NK-92 treated with Interleukin-12 subunit alpha and Interleukin-12 subunit beta, amount 100 ng/mL, for 24 hours (cell line): ENCODE results near the gene SYNGR3.
"Not testable (repeated sequence)": the region's sequence is repeated elsewhere in the genome, so short reads cannot be mapped to it uniquely, and the experiment has no call there.

ENCODE experiments used
- DNase-seq: peaks from one replicate; lab custom pipeline; 2025; lab: John Stamatoyannopoulos, UW

SYNGR3 gene, protein sequence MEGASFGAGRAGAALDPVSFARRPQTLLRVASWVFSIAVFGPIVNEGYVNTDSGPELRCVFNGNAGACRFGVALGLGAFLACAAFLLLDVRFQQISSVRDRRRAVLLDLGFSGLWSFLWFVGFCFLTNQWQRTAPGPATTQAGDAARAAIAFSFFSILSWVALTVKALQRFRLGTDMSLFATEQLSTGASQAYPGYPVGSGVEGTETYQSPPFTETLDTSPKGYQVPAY

GRCh38 chr16:1989209-1990100 is at the start of gene SYNGR3:
TSS of gene SYNGR3 (plus strand) at chr16:1989970. CDS start at chr16:1990103, 133 bp downstream.
- no peak for DNase-seq

DNA sequence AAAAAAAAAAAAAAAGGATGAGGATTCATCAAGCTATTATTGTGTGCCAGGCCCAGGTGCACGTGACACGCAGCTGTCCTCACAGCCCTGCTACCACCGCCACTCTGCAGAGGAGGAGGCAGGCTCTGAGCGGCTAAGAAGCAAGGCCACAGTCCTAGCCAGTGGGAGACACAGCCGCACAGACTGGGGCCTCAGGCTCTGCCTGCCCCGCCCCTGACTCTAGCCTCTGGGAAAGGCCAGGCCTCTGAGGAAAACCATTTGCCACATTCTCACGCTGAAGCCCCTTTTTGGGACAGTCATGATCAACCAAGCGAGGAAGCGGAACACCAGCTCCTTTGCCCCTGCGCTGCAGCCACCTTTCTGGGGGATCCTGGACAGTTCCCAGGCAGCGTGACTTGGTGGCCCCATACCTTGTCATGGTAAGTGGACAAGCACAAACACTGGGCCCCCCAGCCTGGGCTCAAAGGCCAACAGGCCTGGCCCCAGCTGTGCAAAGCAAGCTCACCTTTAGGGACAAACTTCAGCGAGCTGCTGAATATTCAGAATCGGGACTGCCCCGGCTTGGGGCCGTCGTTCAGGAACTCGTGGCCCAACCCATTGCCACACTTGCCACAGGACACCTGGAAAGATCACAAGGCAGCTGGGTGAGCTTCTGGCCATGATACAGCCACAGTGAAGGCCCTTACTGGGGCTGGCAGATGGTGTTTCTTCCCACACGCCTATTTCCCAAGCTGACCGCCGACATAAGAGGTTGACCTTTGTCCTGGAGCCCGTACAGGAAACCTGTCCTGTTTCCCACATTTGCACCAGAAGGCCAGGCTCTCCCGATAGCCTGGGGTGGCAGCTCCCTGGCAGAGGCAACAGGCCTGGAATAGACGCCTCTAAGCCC is 49.3 kb upstream of the SYNGR3 start:
- no peak for DNase-seq

GRCh38 chr16:1941162-1942046 is 48.4 kb upstream of the SYNGR3 start:
- DNase-seq, result no peak

- DNase-seq, result no peak
Observed at GRCh38 chr16:1942047-1942809, 47.5 kb upstream of the SYNGR3 start.

DNA sequence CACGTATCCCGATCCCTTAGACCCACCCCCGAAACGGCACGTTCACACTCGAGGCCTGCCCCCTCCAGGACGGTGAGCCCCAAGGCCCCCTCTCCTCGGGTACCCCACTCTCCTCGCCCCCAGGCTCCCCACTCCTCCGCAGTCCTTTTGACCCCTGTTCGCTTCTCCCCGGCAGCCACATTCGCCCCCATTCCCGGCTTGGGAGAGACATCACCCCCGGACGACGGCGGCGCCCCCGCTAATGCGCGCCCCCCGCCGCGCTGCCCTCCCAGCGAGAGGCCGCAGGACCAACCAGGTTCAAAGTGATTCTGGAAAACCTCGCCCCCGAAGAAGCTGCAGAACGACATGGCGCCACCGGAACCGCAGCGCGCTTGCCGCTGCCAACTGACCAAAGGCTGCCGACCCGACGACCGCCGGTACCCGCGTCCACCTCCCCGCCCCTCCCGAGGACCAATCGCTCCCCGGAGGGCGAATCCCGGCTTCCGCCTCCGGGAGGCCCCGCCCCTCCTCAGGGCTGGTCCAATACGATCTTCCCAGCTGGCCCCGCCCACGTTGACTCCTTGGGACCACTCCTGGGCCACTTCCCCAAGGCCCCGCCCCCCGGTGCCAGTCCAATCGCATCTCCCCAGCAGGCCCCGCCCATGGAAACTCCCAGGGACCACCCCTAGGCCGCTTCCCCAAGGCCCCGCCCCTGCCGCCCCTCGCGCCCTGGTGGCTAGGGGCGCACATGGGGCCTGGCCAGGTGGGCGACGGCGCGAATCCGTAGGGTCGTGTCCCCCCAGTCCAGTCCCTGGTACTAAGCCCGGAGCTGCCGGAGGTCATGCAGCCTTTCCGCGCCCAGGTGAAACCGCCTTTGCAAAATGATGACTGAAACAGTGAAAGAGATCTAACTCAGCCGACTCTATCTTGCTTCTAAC is 46.7 kb upstream of the SYNGR3 start, which contains the start of gene MSRB1:
MSRB1 (minus strand) TSS at position 390 of the 917 bp plus-strand sequence; CDS start at position 347, 43 bp downstream.
- DNase-seq, result peak; percentile 100

GRCh38 chr16:1944612-1945199 is 45.1 kb upstream of the SYNGR3 start:
- DNase-seq, result no peak

DNA sequence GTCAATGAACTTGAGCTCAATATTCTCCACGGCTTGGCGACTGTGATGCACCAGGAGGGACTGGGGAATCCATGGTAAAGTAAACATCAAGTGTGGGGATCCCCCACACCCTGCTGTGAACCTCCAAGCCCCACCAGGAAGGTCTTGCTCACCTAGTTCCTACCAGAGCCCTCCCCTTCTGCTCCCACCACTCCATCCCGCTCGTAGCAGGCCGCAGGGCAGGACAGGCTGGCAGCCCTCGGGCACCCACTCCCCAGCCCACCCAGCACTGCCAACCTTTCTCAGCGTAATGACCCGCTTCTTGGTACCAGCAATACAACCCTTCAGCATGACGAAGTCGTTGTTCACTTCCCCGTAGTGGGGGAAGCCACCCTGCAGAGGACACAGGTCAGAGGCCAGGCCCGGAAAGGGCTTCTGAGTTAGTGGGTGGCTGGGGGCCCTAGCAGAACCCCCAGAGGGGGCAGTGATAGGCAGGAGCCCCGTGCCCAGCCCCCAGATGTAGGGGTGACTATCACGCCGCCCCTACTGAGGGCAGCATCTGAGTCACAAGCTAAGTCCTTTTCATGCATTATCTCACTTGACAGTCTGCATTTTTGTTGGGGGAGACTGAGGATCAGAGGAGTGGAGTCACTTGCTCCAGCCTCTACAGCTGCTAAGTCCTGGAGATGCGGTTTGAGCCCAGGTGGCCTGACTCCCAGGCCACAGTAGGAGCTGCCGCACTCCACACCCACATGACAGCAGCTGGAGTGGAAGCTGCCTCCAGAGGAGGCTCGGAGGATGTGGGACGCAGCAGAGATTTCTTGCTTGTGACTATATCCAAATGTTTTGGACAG is 44.0 kb upstream of the SYNGR3 start:
- no peak for DNase-seq

- no peak for DNase-seq
Observed at GRCh38 chr16:1946495-1947368, 43.0 kb upstream of the SYNGR3 start.

GRCh38 chr16:1947369-1947670 is 42.5 kb upstream of the SYNGR3 start:
- no peak for DNase-seq

- no peak for DNase-seq
Observed at GRCh38 chr16:1949507-1949906, 40.3 kb upstream of the SYNGR3 start.

DNA sequence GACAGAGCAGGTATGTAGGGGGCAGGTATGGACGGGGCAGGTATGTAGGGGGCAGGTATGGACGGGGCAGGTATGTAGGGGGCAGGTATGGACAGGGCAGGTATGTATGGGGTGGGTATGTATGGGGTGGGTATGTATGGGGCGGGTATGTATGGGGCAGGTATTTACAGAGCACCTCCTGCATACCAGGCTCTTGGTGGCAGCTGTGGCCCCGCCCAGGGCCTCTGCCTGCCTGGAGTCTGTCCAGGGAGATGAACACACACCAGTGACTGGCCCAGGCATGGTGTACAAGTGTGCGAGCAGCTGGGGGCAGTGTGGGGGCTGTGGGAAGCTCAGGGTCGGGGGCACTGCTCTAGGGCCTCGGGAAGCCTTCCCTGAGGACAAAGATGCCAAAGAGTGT is 39.7 kb upstream of the SYNGR3 start:
- no peak for DNase-seq

DNA sequence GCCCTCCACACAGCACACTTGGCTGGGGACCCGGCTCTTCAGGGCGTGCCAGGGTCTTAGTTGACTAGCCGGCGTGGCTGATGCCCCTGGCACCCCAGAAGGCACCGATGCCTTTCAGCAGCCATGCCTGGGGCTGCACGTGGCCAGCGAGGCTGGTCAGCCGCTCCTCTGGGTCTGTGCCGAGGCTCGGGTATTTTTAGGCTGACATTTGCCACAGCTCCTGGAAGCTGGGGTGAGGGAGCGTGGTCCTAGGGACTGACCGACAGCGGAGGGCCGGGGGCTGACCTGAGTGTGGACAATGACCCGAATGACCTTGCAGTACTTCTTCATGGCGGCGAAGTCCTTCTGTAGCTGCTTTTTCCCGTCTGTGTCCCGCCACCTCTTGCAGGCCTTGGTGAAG is 39.2 kb upstream of the SYNGR3 start:
- DNase-seq, result no peak

- no peak for DNase-seq
Observed at GRCh38 chr16:1953734-1954133, 36.0 kb upstream of the SYNGR3 start.

DNA sequence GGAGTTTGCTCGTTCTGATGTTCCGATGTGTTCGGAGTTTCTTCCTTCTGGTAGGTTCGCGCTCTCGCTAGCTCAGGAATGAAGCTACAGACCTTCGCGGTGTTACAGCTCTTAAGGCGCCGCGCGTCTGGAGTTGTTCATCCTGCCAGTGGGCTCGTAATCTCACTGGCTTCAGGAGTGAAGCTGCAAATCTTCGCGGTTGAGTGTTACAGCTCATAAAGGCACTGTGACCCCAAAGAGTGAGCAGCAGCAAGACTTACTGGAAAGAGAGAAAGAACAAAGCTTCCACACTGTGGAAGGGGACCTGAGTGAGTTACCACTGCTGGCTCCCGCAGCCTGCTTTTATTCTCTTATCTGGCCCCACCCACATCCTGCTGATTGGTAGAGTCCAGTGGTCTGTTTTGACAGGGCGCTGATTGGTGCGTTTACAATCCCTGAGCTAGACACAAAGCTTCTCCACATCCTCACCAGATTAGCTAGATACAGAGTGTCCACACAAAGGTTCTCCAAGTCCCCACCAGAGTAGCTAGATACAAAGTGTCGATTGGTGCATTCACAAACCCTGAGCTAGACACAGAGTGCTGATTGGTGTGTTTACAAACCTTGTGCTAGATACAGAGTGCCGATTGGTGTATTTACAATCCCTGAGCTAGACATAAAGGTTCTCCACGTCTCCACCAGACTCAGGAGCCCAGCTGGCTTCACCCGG is 32.2 kb upstream of the SYNGR3 start:
- not testable (repeated sequence) for DNase-seq

DNA sequence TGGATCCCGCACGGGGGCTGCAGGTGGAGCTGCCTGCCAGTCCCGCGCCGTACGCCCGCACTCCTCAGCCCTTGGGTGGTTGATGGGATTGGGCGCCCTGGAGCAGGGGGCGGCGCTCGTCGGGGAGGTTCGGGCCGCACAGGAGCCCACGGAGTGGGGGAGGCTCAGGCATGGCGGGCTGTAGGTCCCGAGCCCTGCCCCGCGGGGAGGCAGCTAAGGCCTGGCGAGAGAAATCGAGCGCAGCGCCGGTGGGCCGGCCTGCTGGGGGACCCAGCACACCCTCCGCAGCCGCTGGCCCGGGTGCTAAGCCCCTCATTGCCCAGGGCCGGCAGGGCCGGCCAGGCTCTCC is 31.7 kb upstream of the SYNGR3 start:
- not testable (repeated sequence) for DNase-seq

DNA sequence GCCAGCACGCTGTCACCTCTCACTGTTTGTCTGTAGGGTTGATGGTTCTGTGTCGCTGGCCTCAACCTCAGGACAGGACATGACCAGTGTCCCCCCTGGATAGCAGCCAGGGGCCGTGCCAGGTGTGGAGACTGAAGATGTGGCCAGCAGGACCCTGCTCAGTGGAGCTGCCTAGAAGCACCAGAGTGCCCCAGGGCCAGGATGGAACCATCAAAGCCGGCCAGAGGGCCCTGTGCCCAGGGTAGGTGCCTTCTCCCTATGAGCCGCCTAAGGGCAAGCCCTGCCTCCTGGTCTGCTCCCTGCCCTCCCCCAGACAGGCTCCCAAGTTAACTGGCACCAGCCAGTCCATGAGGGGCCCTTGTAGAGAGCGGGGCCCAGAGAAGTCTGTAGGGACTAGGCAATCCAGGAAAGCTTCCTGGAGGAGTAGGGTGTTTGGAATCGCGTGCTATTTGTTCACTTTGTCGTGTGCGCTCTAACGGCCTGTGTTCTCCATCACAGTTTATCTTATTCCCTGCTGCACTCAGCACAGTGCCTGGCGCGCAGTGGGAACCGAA is 31.0 kb upstream of the SYNGR3 start:
- no peak for DNase-seq
